GM23338 (cell line): ENCODE measurements around the gene MED12L.

ENCODE experiments used
- EZH2 ChIP-seq: fragments of 200-600 bp; sonication (generic); IDR thresholded peaks from one replicate; pipeline ENCODE4 v1.8.0; 2017; ENCODE audit warnings: antibody characterized with exemption, mild to moderate bottlenecking, low read depth; ENCODE audit not compliant: unreplicated experiment
- EZH2phosphoT487 ChIP-seq: fragments of 200-600 bp; sonication (generic); IDR thresholded peaks from one replicate; pipeline ENCODE4 v1.8.1; 2018; ENCODE audit warnings: antibody characterized with exemption; ENCODE audit not compliant: unreplicated experiment
- POLR2AphosphoS5 ChIP-seq: IDR thresholded peaks from 2 replicates; pipeline ENCODE4 v1.6.1; 2016; ENCODE audit warnings: antibody characterized with exemption, low read depth
- TF ChIP-seq, protein P1 (sequence below), 2 experiments: fragments of 200-600 bp in 1 of 2; sonication (generic) in 1 of 2; conservative IDR thresholded peaks; 2 replicates each; pipeline versions ENCODE4 v1.5.1 to v1.6.1; 2016 to 2017; ENCODE audit warnings: antibody characterized with exemption in 2 of 2, low read depth in 2 of 2, mild to moderate bottlenecking in 2 of 2, moderate library complexity in 1 of 2

GRCh38 chr3:151047636-151048035 lies 37.8 kb upstream of the MED12L start:
- TF ChIP-seq EZH2: no peak
- TF ChIP-seq, protein P1, sequence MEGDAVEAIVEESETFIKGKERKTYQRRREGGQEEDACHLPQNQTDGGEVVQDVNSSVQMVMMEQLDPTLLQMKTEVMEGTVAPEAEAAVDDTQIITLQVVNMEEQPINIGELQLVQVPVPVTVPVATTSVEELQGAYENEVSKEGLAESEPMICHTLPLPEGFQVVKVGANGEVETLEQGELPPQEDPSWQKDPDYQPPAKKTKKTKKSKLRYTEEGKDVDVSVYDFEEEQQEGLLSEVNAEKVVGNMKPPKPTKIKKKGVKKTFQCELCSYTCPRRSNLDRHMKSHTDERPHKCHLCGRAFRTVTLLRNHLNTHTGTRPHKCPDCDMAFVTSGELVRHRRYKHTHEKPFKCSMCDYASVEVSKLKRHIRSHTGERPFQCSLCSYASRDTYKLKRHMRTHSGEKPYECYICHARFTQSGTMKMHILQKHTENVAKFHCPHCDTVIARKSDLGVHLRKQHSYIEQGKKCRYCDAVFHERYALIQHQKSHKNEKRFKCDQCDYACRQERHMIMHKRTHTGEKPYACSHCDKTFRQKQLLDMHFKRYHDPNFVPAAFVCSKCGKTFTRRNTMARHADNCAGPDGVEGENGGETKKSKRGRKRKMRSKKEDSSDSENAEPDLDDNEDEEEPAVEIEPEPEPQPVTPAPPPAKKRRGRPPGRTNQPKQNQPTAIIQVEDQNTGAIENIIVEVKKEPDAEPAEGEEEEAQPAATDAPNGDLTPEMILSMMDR (conservative IDR thresholded peaks at IDR 0.05; ENCODE audit: low read depth in 2 of 2): no peak
- no peak for TF ChIP-seq EZH2phosphoT487
- TF ChIP-seq POLR2AphosphoS5: no peak
